ENCODE measurements around the gene PSMC3IP.
"Not testable (repeated sequence)": the region's sequence is repeated elsewhere in the genome, so short reads cannot be mapped to it uniquely, and the experiment has no call there.

The PSMC3IP gene

DNA sequence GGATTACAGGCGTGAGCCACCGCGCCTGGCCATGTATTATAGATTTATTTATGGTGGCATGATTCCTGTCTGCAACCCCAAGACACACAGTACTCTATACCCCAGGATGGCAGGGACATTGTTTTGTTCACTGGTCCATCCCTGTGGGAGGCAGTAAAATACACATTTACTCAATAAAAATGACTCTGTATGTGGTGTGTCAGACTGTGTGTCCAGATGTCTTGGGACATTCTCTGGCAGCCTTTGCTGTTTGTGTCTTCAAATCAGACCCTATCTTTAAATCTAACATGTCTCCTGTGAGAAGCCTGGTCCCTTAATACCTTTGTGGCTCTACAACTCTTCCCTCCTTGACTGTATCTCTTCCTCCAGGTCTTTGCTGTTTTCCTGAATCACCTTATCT lies 17.3 kb downstream of the PSMC3IP start:
- no peak for DNase-seq (ENCODE audit: low read depth)

DNA sequence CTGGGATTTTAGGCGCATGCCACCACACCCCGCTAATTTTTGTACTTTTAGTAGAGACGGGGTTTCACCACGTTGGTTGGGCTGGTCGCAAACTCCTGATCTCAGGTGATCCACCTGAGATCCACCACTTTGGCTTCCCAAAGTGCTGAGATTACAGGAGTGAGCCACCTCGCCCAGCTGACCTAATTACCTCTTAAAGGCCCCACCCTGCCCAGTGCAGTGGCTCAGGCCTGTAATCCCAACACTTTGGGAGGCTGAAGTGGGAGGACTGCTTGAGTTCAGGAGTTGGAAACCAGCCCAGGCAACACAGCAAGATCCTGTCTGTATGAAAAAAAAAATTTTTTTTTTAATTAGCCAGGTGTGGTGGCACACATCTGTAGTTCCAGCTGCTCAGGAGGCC lies 18.5 kb downstream of the PSMC3IP start:
- DNase-seq (ENCODE audit: low read depth) = no peak

DNA sequence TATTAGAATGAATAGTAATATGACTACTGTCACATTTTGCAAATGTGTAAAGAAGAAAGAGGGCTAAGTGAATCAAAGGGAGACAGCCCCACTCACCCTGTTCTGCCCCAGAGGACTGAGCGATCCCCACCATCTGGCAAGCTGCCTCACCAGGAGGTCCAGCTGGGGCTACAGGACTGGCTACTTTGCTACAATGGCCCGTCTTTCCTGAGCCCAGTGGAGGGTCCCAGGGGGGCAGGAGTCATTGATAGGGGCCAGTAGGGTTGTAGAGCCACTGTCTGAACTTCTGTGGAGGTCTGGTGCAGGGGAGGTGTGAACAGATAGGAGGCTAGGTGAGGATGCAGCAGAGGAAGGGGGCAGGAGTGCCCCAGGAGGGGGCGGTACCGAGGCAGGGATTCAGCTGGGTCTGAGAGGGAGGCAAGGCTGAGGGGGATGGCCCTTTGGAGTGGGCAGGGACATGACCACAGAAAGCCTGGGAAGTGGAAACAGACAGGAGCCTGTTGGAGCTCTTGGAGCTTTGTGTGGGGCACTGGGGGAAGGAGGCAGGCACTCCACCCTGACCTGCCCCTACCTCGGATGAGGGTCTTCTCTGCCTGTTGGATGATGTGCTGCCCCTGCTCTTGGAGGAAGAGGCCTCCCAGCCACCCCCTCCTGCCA lies 21.4 kb downstream of the PSMC3IP start:
- not testable (repeated sequence) for DNase-seq (ENCODE audit: low read depth)

DNA sequence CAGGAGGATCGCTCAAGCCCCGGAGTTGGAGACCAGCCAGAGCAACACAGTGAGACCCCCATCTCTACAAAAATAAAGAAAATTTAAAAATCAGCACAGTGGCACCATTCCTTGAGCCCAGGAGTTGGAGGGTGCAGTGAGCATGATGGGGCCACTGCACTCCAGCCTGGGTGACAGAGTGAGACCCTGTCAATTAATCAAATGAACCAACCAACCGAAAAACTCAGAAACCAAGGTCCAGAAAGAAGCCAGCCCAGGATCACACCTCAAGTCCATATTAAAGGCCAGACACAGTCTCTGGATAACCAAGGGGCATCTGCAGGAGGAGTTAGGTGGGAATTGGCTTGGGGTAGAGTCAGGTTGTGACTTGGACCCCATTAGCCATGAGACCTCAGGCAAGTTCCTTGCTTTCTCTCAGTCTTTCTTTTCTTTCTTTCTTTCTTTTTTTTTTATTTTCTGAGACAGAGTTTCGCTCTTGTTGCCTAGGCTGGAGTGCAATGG lies 22.4 kb downstream of the PSMC3IP start:
- DNase-seq (ENCODE audit: low read depth) = no peak

DNA sequence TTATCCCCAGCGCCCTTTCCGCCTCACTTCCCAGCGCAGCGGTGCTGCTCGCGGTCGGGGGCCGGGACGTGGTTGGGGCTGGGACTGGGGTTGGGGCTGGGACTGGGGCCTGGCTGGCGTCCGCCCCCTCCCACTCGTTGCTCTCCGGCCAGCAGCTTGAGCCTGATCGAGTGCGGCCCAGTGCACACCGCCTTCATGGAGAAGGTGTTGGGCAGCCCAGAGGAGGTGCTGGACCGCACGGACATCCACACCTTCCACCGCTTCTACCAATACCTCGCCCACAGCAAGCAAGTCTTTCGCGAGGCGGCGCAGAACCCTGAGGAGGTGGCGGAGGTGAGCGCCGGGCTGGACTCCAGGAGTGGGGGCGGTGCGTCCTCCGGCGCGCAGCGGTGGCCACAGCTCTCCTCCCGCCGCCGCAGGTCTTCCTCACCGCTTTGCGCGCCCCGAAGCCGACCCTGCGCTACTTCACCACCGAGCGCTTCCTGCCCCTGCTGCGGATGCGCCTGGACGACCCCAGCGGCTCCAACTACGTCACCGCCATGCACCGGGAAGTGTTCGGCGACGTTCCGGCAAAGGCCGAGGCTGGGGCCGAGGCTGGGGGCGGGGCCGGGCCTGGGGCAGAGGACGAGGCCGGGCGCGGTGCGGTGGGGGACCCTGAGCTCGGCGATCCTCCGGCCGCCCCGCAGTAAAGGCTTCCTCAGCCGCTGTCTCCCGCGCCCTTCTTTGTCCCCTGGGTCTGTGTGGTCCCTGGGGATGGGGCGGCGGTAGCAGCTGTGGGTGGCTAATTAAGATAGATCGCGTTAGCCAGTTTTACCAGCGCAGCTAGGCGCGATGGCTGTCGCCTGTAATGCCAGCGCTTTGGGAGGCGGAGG lies 23.0 kb downstream of the PSMC3IP start:
- DNase-seq (ENCODE audit: low read depth) = no peak

DNA sequence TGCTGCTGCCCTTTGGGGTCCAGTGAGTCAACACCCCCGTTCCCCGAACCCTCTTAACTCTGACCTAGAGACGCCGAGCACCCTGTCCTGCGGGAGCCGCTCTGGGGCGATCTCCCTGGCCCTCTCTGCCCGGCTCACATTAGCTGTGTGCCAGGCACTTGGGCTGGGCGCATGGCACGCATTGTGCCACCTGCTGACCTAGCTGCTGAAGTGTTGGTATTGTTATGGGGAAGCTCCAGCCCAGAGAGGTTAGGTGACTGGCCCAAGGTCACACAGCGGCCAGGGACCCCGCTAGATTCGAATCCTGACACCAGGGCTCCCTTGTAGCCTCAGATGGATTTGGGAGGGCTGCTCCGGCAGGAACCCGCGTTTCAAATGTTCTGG lies 23.7 kb downstream of the PSMC3IP start:
- no peak for DNase-seq (ENCODE audit: low read depth)

DNA sequence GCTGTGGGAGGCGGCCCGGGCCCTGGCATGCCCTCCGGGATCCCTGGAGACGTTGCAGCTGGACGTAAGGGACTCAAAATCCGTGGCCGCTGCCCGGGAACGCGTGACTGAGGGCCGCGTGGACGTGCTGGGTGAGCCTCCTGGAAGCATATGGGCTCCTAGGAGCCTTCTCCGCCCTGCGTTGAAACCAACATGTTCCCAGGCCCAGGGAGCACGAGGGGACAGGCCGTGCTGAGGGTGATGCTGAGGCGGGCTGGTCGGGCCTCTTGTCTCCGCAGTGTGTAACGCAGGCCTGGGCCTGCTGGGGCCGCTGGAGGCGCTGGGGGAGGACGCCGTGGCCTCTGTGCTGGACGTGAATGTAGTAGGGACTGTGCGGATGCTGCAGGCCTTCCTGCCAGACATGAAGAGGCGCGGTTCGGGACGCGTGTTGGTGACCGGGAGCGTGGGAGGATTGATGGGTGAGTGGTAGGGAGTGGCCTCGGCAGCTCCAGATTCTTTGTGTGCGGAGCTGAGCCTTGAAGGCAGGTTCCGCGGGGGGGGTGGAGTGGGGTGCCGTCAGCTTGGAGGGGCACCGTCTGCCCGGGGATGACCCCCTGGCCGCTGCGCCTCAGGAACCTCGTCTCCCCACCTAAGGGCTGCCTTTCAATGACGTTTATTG lies 24.2 kb downstream of the PSMC3IP start:
- DNase-seq (ENCODE audit: low read depth) = no peak

DNA sequence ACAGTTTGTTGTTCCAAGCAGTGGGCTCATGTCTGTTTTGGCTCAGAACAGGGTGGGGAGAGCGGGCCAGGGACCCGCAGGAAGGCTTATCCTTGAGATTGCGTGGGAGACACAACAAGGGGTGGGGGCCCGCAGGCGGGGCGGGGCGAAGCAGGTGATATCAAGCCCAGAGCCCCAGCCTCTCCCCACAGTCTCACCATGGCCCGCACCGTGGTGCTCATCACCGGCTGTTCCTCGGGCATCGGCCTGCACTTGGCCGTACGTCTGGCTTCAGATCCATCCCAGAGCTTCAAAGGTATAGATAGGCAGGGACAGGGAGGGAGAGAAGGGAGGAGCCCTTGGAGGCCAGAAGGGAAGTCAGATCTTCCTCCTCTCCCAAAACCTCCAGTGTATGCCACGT lies 24.8 kb downstream of the PSMC3IP start, which contains the start of gene HSD17B1:
TSS of gene HSD17B1 (plus strand) at position 188 of the 400 bp plus-strand sequence. CDS start at position 199, 11 bp downstream.
- DNase-seq (ENCODE audit: low read depth) = not testable (repeated sequence)

DNA sequence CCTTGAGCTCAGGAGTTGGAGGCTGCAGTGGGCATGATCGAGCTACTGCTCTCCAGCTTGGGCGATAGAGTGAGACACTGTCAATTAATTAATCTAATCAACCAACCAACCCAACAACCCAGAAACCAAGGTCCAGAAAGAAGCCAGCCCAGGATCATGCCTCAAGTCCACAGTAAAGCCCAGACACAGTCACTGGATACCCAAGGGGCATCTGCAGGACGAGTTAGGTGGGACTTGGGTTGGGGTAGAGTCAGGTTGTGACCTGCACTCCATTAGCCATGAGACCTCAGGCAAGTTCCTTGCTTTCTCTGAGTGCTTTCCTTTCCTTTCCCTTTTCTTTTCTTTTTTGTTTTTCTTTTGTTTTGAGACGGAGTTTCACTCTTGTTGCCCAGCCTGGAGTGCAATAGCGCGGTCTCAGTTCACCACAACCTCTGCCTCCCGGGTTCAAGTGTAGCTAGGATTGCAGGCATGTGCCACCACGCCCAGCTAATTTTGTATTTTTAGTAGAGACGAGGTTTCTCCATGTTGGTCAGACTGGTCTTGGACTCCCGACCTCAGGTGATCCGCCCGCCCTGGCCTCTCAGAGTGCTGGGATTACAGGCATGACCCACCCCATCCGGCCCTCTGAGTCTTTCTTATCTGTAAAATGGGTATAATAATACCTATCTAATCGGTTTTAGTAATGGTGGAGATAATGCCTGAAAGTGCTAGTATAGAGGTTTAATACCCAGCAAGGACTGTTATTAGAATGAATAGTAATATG lies 28.4 kb downstream of the PSMC3IP start:
- no peak for DNase-seq (ENCODE audit: low read depth)

DNA sequence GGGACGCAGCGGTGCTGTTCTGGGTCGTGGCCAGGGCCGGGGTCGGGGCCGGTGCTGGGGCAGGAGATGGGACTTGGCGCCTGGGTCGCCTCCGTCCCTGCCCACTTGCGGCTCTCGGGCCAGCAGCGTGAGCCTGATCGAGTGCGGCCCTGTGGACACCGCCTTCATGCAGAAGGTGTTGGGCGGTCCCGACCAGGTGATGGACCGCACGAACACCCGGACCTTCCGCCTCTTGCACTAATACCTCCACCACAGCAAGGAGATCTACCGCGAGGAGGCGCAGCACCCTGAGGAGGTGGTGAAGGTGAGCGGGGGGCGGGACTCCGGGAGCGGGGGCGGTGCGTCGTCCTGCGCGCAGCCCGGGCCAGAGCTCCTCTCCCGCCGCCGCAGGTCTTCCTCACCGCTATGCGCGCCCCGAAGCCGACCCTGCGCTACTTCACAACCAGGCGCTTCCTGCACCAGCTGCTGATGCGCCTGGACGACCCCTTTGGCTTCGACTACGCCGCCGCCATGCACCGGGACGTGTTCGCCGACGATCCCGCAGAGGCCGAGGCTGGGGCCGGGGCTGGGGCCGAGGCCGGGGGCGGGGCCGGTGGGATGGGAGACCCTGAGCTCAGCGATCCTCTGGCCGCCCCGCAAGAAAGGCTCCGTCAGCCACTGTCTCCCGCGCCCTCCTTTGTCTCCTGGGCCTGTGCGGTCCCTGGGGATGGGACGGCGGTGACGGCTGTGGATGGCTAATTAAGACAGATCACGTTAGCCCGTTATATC lies 29.3 kb downstream of the PSMC3IP start:
- peak; percentile 57 for DNase-seq (ENCODE audit: low read depth)

DNA sequence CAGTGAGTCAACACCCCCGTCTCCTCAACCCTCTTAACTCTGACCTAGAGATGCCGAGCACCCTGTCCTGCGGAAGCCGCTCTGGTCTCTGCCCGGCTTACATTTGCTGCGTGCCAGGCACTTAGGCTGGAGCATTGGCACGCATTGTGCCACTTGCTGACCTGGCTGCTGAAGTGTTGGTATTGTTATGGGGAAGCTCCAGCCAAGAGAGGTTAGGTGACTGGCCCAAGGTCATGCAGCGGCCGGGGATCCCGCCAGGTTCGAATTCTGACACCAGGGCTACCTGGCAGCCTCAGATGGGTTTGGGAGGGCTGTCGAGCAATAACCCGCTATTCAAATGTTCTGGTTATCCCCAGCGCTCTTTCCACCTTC lies 29.8 kb downstream of the PSMC3IP start:
- no peak for DNase-seq (ENCODE audit: low read depth)

DNA sequence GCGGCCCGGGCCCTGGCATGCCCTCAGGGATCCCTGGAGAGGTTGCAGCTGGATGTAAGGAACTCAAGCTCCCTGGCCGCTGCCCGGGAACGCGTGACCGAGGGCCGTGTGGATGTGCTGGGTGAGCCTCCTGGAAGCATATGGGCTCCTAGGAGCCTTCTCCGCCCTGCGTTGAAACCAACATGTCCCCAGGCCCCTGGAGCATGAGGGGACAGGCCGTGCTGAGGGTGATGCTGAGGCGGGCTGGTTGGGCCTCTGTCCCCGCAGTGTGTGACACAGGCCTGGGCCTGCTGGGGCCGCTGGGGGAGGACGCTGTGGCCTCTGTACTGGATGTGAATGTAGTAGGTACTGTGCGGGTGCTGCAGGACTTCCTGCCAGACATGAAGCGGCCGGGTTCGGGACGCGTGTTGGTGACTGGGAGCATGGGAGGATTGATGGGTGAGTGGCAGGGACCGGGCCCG lies 30.5 kb downstream of the PSMC3IP start:
- DNase-seq (ENCODE audit: low read depth) = no peak

DNA sequence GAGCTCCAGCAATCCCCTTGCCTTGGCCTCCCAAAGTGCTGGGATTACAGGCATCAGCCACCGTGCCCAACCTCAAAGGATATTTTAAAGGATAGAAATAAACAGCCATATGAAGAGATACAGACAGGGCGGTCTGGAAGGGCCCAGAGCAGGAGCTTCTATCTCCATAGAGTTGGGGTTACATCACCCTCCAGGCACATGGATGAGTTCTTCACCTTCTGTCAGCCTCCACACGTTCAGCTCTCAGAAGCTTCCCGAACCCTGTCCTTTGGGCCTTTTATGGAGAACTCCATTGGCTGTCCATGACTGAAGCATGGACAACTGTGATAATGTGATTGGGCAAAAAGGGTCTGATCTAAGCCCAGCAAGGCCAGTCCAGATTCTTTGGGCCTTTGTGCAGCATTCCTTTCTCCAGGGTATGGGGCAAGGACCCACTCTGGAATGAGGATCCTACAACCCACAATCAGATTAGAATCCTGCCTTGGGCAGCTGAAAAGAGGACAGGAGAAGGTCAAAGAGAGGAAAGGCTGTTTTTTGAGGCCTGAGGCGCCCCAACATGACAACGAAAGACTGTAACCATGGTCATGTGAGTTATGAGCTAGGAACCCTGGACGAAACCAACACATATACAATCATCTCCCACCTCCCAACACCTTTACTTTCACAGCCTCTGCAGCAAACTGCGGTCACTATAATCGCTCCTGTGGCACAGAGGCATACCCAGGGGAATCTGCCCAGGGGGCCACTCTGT lies 31.6 kb downstream of the PSMC3IP start:
- not testable (repeated sequence) for DNase-seq (ENCODE audit: low read depth)

DNA sequence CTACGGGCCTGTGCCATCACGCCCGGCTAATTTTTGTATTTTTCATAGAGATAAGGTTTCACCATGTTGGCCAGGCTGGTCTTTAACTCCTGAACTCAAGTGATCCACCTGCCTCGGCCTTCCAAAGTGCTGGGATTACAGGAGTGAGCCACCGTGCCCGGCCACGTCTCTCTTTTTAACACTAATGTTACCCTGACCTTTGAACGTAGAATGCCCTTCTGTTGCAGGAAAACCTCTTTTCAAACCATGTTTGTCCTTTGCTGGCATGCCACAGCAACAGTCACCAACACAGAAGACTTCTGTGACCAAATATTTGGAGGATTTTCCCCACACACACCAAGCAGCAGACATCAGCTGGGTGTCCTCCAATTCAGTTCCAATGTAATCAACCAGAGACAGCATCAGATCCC lies 32.6 kb downstream of the PSMC3IP start:
- DNase-seq (ENCODE audit: low read depth) = no peak

DNA sequence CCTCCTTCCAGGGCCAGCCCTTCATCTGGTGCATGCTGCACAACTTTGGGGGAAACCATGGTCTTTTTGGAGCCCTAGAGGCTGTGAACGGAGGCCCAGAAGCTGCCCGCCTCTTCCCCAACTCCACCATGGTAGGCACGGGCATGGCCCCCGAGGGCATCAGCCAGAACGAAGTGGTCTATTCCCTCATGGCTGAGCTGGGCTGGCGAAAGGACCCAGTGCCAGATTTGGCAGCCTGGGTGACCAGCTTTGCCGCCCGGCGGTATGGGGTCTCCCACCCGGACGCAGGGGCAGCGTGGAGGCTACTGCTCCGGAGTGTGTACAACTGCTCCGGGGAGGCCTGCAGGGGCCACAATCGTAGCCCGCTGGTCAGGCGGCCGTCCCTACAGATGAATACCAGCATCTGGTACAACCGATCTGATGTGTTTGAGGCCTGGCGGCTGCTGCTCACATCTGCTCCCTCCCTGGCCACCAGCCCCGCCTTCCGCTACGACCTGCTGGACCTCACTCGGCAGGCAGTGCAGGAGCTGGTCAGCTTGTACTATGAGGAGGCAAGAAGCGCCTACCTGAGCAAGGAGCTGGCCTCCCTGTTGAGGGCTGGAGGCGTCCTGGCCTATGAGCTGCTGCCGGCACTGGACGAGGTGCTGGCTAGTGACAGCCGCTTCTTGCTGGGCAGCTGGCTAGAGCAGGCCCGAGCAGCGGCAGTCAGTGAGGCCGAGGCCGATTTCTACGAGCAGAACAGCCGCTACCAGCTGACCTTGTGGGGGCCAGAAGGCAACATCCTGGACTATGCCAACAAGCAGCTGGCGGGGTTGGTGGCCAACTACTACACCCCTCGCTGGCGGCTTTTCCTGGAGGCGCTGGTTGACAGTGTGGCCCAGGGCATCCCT lies 34.1 kb downstream of the PSMC3IP start:
- no peak for DNase-seq (ENCODE audit: low read depth)

DNA sequence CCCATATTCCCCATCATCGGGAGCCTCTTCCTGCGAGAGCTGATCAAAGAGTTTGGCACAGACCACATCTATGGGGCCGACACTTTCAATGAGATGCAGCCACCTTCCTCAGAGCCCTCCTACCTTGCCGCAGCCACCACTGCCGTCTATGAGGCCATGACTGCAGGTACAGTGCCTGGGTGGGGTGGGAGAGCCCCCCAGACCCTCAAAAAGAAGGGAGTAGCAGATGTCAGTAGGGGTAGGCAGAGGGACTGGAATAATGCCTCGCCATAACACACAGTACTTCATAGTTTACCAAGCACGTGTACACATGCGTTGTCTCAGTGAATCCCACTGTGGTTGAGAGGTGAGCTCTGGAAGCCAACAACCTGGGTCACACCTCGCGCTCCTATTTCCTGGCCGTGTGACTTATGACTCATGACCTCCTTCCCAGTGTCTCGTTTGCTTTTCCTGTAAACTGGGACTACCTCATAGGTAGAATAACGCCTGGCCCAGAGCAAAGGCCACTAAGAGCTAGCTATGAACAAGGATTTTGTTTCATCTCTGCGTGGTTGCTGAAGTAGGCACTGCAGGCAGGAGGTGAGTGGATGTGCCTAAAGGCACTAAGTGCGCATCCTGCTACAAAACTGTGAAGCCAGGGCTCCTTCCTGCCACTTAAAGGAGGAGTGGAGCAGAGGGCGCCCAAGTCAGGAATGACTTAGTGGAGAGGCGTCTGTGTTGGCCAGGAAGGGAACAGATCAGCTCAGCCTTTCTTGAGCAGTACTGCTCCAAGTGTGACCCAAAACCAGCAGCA lies 36.3 kb downstream of the PSMC3IP start:
- no peak for DNase-seq (ENCODE audit: low read depth)

DNA sequence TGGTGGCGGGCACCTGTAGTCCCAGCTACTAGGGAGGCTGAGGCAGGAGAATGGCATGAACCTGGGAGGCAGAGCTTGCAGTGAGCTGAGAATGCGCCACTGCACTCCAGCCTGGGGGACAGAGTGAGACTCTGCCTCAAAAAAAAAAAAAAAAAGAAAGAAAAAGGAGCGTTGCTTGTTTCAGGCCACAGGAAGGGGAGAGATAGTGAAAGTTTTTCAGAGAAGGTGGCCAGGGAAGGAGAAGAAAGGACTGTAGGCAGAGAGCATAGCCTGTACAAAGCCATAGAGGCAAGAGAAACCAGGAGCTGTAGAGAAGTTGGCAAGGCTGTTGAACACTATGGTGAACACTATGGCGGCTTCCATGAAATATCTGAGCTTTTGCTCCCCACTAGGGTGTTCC lies 37.0 kb downstream of the PSMC3IP start:
- DNase-seq (ENCODE audit: low read depth) = not testable (repeated sequence)

DNA sequence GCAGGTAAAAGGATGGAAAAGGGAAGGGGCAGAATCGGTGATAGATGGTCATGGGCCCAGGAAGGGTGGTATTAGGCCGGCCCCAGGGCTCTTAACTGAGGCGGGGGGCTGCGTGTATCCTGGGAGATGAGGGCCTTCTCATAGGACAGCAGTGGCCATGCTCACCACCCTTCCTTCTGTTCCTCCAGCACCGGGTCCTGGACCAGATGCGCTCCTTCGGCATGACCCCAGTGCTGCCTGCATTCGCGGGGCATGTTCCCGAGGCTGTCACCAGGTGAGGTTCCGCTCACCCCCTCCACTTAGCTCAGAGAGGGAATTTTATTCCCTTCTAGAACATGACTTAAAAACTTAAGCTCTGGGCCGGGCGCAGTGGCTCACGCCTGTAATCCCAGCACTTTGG lies 39.0 kb downstream of the PSMC3IP start:
- no peak for DNase-seq (ENCODE audit: low read depth)
